ENCODE results near the gene GNG7. TPM values are rescaled to one million over a fixed set of nuclear protein-coding genes. Genes with fewer than 3 reads are reported as not detected.

GNG7 gene
- total and polyA plus RNA-seq, 10 of the 15 experiments (the other 5 are each of a cell fraction or from before 2014, with no cell fraction given), result 1.9 to 13.6 (median 6.5) TPM

GRCh38 chr19:2527171-2527570 is 175.3 kb downstream of the GNG7 start:
- FAIRE-seq, result no peak
- ATAC-seq, result no peak
- no peaks in the 10 kb centered on the region for H3K36me3 ChIP-seq (ENCODE audit: control insufficient read depth in 2 of 2, insufficient read depth in 2 of 2, low read length in 1 of 2)
- no peak for DNase-seq (ENCODE audit: low read depth, low spot score)
- POLR2A ChIA-PET, result no interaction called here
- SMC1A ChIA-PET (ENCODE audit: uncharacterized antibody, unreplicated experiment), result no interaction called here
- BruUV-seq (replicated peaks), result no TSS peak
- H3K4me2 ChIP-seq (ENCODE audit: control insufficient read depth, insufficient read depth), result no peak overlapping the region
- no peak overlapping the region for H2AFZ ChIP-seq (ENCODE audit: control insufficient read depth, low read depth, low read length)
- TF ChIP-seq ZNF207 (IDR thresholded peaks at IDR 0.05; ENCODE audit: borderline replicate concordance) (no peak), ZNF217 (IDR thresholded peaks at IDR 0.05) (no peak), KDM1A (IDR thresholded peaks at IDR 0.05; ENCODE audit: borderline replicate concordance) (no peak), FOXK2 (IDR thresholded peaks at IDR 0.05) (no peak), BCL3 (IDR thresholded peaks at IDR 0.05; ENCODE audit: borderline replicate concordance, insufficient read depth, low read depth, low read length, poor library complexity, severe bottlenecking) (no peak), SMC3 (IDR thresholded peaks at IDR 0.05; ENCODE audit: borderline replicate concordance, low read length) (no peak), ATF3 (IDR thresholded peaks at IDR 0.05; ENCODE audit: borderline replicate concordance, extremely low read depth, low read depth, low read length) (no peak), TAF1 (IDR thresholded peaks at IDR 0.05; ENCODE audit: borderline replicate concordance, low read depth, low read length) (no peak), NR2C2 (IDR thresholded peaks at IDR 0.05; ENCODE audit: borderline replicate concordance, control insufficient read depth, insufficient read length, low read depth) (no peak), CREM (IDR thresholded peaks at IDR 0.05; ENCODE audit: low read depth) (no peak), TCF7 (IDR thresholded peaks at IDR 0.05; ENCODE audit: borderline replicate concordance) (no peak), REST (IDR thresholded peaks at IDR 0.05; ENCODE audit: low read depth, low read length) (no peak), POLR2A (IDR thresholded peaks at IDR 0.05; ENCODE audit: low read depth, low read length) (no peak)
- TF ChIP-seq, protein P1, sequence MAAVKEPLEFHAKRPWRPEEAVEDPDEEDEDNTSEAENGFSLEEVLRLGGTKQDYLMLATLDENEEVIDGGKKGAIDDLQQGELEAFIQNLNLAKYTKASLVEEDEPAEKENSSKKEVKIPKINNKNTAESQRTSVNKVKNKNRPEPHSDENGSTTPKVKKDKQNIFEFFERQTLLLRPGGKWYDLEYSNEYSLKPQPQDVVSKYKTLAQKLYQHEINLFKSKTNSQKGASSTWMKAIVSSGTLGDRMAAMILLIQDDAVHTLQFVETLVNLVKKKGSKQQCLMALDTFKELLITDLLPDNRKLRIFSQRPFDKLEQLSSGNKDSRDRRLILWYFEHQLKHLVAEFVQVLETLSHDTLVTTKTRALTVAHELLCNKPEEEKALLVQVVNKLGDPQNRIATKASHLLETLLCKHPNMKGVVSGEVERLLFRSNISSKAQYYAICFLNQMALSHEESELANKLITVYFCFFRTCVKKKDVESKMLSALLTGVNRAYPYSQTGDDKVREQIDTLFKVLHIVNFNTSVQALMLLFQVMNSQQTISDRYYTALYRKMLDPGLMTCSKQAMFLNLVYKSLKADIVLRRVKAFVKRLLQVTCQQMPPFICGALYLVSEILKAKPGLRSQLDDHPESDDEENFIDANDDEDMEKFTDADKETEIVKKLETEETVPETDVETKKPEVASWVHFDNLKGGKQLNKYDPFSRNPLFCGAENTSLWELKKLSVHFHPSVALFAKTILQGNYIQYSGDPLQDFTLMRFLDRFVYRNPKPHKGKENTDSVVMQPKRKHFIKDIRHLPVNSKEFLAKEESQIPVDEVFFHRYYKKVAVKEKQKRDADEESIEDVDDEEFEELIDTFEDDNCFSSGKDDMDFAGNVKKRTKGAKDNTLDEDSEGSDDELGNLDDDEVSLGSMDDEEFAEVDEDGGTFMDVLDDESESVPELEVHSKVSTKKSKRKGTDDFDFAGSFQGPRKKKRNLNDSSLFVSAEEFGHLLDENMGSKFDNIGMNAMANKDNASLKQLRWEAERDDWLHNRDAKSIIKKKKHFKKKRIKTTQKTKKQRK (IDR thresholded peaks at IDR 0.05; ENCODE audit: low read depth, low read length), result no peak
- TF ChIP-seq, protein P2, sequence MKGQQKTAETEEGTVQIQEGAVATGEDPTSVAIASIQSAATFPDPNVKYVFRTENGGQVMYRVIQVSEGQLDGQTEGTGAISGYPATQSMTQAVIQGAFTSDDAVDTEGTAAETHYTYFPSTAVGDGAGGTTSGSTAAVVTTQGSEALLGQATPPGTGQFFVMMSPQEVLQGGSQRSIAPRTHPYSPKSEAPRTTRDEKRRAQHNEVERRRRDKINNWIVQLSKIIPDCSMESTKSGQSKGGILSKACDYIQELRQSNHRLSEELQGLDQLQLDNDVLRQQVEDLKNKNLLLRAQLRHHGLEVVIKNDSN (IDR thresholded peaks at IDR 0.05; ENCODE audit: borderline replicate concordance, extremely low read length, insufficient read depth, low read depth, low read length), result no peak
- in situ Hi-C loops (cut with MboI) (no loop called here), intact Hi-C loops (cut with micrococcal nuclease; ENCODE audit: unreplicated experiment) (no loop called here)
- H3K4me1 ChIP-seq (ENCODE audit: control insufficient read depth, insufficient read depth, low read length), result no peaks in the 10 kb centered on the region
- no peak overlapping the region for H3K9ac ChIP-seq (ENCODE audit: control insufficient read depth, insufficient read depth, low read length)
- no peak overlapping the region for H3K27ac ChIP-seq (ENCODE audit: control insufficient read depth, insufficient read depth)
- CTCF ChIA-PET, result no interaction called here
- RAD21 ChIA-PET (ENCODE audit: unreplicated experiment), result no interaction called here
- 81% methylated on average over 14 of the region's 14 CpGs for WGBS (ENCODE audit: insufficient coverage, insufficient replicate concordance, low lambda C conversion rate, missing lambda C conversion rate)
- no peaks in the 10 kb centered on the region for H4K20me1 ChIP-seq (ENCODE audit: control insufficient read depth, insufficient read depth)
- no peaks in the 10 kb centered on the region for H3K27me3 ChIP-seq (replicated peaks in 1 of 2; ENCODE audit: control insufficient read depth in 2 of 2, insufficient read depth in 2 of 2, low read length in 1 of 2)
- no peaks in the 10 kb centered on the region for H3K79me2 ChIP-seq (ENCODE audit: control insufficient read depth, insufficient read depth, low read length)
- H3K4me3 ChIP-seq, result no peak overlapping the region
- H3K9me3 ChIP-seq (replicated peaks; ENCODE audit: control insufficient read depth, insufficient read depth, low read length), result no peaks in the 10 kb centered on the region

Data from GM12878 (cell line).